Memory B cell (primary cell): ENCODE results near the gene A4GALT.
"Not testable (repeated sequence)": the region's sequence is repeated elsewhere in the genome, so short reads cannot be mapped to it uniquely, and the experiment has no call there.

Source experiments
- ATAC-seq: fragments of 150-1000 bp; cut with Tn5 transposase; 2 replicates; pipeline ENCODE4 v1.10.0; 2021; ENCODE audit warnings: low read depth, mild to moderate bottlenecking, moderate library complexity
- DNase-seq, 2 donors: peaks; one replicate each; pipeline ENCODE4 v3.0.0; 2022; ENCODE audit warnings: low spot score in 2 of 2
- H3K27ac Mint-ChIP-seq: one replicate; pipeline ENCODE4 v1.8.0; 2022; ENCODE audit warnings: mild to moderate bottlenecking, moderate library complexity, mixed read lengths
- H3K27me3 Mint-ChIP-seq: one replicate; pipeline ENCODE4 v1.8.0; 2022; ENCODE audit warnings: mixed read lengths
- H3K36me3 Mint-ChIP-seq: one replicate; pipeline ENCODE4 v1.8.0; 2022; ENCODE audit warnings: mild to moderate bottlenecking, mixed read lengths
- H3K4me1 Mint-ChIP-seq: one replicate; pipeline ENCODE4 v1.8.0; 2022; ENCODE audit warnings: mixed read lengths
- H3K4me3 Mint-ChIP-seq: one replicate; pipeline ENCODE4 v1.8.0; 2022; ENCODE audit warnings: mild to moderate bottlenecking, moderate library complexity, mixed read lengths
- H3K9me3 Mint-ChIP-seq: one replicate; pipeline ENCODE4 v1.8.0; 2022; ENCODE audit warnings: mixed read lengths

The A4GALT gene

DNA sequence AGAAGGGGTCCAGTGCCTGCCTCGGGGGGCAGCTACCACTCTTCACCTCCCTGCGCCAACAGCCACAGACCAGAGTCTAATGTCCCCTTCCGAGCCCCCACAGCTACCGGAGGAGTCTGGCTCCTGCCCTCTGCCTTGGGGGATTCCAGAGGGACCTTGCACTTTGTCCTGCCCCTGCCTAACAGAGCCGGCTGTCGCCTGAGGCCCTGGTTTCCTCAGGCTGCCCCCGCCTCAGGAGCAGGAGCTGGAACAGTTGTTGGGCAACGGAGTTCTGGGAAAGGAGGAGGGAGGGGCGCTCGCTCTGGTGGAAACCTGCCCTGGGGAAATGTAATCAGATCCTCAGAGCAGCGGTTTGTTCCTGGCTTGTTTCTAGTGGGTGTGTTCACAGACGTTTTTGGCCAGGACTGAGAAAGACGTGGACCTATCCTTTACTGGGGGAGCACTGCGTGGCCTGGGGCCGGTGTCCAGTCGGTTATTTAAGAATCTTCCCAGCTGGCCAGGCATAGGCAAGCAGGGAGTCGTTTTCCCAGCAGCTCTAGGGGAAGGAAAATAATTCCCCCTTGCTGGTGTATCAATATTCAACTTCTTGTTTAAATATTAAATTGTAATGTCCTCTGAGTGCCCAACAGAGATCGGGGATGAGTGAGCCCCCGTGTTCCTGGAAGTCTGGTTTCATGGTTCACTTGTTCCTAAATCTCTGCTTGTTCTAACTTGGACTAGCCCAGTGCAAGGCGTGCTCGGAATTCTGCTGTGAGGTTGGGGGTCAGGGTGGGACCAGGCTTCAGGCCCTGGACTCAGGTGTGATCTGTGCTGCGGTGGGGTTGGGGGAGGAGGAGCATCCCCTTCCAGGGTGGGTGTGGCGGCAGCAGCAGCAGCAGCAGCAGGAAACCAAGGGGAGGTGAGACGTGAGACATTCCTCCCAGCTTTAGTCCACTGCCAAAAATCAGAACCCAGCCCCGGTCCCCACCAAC, 32.1 kb downstream of the A4GALT start:
- ATAC-seq = no peak
- no peak for DNase-seq
- Mint-ChIP-seq H3K9me3 (no peaks in the 10 kb centered on the region), H3K4me3 (no peak overlapping the region), H3K4me1 (peaks cover 15% of the 10 kb centered on the region), H3K36me3 (no peaks in the 10 kb centered on the region), H3K27ac (no peak overlapping the region), H3K27me3 (no peaks in the 10 kb centered on the region)

DNA sequence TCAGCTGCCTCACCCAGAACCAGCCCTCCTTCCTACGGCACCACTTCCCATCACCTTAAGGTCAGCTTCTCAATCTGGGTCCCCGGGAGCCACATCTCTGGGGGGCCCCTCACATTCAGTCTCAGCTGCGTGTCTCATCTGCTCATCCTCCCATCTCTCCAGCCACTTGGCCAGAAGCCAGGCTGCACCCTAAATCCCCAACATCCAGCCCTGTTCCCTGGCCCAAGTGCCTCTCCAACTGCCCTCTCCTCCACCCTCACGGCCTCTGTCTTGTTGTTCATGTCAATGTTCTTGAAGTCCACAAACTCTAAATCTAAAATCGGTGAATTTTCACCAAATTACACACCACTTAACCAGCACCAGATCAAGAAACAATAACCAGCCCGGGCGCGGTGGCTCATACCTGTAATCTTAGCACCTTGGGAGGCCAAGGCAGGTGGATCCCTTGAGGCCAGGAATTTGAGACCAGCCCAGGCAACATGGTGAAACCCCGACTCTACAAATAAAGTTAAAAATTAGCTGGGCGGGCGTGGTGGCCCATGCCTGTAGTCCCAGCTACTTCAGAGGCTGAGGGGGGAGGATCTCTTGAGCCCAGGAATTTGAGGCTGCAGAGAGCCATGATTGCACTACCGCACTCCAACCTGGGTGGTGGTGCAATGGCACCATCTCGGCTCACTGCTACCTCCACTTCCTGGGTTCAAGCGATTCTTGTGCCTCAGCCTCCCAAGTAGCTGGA, 33.7 kb downstream of the A4GALT start:
- H3K27me3 Mint-ChIP-seq = no peaks in the 10 kb centered on the region
- peaks cover 9% of the 10 kb centered on the region for H3K4me1 Mint-ChIP-seq
- no peak overlapping the region for H3K4me3 Mint-ChIP-seq
- ATAC-seq (no peak), DNase-seq (no peak)
- H3K27ac Mint-ChIP-seq = no peak overlapping the region
- no peaks in the 10 kb centered on the region for H3K9me3 Mint-ChIP-seq
- no peaks in the 10 kb centered on the region for H3K36me3 Mint-ChIP-seq

DNA sequence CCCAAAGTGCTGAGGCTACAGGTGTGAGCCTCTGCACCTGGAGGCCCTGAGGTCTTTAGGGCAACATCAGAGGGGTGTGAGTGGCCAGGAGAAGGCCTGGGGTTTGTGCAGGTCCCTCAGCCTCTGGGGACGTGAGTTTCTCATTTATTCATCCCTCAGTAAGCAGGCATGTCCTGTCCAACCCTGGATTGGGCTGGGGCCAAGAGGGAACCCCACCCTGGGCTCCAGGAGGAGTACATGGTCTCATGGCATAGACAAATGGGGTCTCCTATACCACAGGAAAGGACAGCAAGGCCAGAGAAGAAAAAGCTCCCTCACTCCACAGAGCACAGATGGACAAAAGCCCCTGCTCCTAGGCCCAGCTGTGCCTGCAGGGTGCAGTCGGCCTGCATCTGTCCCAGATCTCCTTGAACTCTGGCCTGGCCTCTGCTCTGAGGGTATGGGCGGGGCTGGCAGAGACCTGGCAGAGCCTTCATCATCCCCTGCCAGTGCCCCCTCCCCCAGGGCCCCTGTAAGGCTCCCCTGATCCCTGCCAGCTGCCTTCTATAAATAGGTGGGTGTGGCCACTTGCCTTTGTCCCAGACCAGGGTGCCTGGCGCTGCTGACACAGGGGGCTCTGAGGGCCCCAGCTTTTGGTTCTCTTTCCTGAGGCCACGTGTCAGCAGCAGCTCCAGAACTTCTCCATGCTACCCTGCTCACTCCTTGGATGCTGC, 34.6 kb downstream of the A4GALT start:
- Mint-ChIP-seq H3K4me1 (peaks cover 5% of the 10 kb centered on the region), H3K36me3 (no peaks in the 10 kb centered on the region), H3K9me3 (no peaks in the 10 kb centered on the region), H3K27me3 (no peaks in the 10 kb centered on the region), H3K27ac (no peak overlapping the region), H3K4me3 (no peak overlapping the region)
- ATAC-seq = no peak
- no peak for DNase-seq

DNA sequence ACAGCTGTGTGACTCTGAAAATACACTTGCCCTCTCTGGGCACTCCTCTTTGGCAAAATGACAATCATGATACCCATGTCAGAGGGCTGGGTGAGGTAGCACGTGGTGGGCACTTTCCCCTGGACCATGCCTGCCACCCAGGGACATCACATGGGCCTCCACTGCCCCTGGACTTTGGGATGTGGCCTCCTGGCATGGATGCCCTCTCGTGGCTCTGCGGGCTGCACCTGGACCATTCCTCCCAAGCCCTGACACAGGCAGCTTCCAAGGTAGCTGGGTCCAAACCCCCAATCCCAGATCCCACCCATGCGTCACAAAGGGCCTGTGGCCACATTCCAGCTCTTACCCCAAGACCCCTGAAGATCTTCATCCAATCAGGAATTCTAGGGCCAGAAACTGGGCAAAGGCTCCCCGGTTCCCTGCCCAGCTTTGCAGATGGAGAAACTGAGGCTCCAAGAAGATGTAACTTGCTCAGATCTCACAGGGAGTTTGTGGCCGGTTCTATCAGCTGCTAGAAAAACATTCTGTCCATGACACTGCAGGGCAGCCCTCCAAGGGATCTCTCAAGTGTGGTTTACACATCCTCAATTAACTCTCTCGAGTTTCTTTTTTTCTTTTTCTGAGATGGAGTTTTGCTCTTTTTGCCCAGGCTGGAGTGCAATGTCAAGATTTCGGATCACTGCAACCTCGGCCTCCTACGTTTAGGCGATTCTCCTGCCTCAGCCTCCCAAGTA, 36.0 kb downstream of the A4GALT start:
- H3K27ac Mint-ChIP-seq = no peak overlapping the region
- ATAC-seq (no peak), DNase-seq (no peak)
- no peak overlapping the region for H3K4me3 Mint-ChIP-seq
- no peaks in the 10 kb centered on the region for H3K36me3 Mint-ChIP-seq
- H3K27me3 Mint-ChIP-seq = no peaks in the 10 kb centered on the region
- H3K9me3 Mint-ChIP-seq = peaks cover 2% of the 10 kb centered on the region
- peaks cover 5% of the 10 kb centered on the region for H3K4me1 Mint-ChIP-seq

DNA sequence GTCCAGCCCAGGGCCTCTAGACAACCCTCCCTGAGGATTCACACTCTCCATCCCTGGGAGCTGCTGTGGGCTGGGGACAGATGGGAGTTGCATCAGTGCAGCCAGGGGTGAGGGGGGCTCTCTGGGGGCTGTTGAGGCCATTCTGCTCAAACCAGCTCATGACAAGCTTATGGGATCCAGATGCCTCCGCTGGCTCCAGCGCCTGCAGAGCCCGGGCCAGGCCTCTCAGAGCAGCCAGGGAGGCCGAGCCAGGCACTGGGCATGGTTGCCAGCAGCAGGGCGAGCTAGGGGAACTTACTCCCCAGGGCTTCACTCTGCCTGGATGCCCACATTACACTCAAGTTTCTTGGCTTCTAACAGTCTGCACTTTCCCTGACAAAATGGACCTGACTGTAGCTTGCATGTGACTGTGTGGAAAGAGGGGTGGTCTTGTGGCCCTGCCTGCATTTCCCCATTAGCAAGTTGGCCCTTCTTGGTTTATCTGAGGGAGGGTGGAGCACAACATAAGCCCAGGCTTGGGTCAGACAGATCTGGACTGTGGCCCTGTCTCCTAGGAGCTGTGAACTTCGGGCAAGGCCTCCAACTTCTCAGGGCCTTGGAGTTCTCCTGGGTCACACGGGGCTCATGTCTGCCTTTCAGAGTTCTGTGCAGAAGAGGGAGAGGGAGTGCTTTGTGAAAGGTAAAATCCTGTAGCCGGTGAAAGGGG, 36.9 kb downstream of the A4GALT start:
- ATAC-seq (no peak), DNase-seq (no peak)
- no peak overlapping the region for H3K27ac Mint-ChIP-seq
- H3K4me3 Mint-ChIP-seq = no peak overlapping the region
- peaks cover 5% of the 10 kb centered on the region for H3K4me1 Mint-ChIP-seq
- no peaks in the 10 kb centered on the region for H3K27me3 Mint-ChIP-seq
- peaks cover 6% of the 10 kb centered on the region for H3K9me3 Mint-ChIP-seq
- peaks cover 2% of the 10 kb centered on the region for H3K36me3 Mint-ChIP-seq

DNA sequence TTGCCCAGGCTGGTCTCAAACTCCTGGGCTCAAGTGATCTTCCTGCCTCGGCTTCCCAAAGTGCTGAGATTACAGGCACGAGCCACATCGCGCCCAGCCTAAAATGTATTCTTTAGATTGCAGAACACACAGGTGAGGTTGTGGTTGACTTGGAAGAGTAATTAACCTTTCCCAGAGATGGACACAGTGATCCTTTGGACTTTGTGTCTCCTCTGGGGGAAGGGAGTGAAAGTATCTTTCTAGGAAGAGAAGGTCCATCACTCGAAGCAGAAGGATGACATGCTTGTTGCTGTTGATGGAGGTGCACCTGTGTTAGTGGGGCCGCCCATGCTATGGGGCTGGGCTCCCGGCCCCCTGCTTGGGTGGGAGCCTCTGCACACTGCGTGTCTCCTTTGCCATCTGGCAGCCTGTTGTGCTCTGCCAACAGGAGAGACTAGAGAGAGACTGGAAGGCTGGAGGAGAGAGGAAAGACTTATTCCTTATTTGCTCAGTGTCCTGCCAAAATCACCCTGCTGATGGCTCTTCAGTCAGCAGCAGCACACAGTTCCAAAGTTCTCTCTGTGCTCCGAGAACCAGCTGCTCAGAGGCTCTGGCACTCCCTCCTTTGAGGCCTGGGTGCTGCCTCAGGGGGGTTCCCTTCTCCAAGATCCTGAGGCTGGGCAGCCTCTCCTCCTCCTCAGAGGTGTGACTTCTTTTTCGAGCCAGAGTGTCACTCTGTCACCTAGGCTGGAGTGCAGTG, 38.4 kb downstream of the A4GALT start:
- peaks cover 5% of the 10 kb centered on the region for H3K4me1 Mint-ChIP-seq
- H3K27ac Mint-ChIP-seq = no peak overlapping the region
- peaks cover 11% of the 10 kb centered on the region for H3K9me3 Mint-ChIP-seq

DNA sequence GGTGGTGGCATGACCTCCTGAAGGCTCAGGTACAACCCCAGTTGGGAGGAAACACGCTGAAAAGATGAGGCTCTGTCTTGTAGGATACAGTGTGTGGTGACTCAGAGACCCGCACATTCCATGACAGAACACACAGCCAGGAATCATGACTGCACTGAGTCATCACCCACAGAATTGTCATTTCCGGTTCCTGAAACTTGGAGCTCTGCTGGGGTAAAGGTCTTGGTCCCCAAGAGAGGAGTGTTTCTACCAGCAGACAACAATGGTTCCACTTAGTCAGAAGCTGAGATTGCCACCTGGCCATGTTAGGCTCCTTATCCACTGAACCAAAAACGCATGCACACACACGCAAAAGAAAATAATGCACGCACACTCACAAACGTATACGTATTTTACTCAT, 40.0 kb downstream of the A4GALT start:
- H3K27me3 Mint-ChIP-seq = no peaks in the 10 kb centered on the region
- no peak for ATAC-seq
- DNase-seq = no peak

More for the DNA sequence above, 38.4 kb downstream of the A4GALT start:
- no peak for ATAC-seq
- Mint-ChIP-seq H3K4me3 (no peak overlapping the region), H3K36me3 (peaks cover 7% of the 10 kb centered on the region), H3K27me3 (no peaks in the 10 kb centered on the region)
- DNase-seq = no peak

DNA sequence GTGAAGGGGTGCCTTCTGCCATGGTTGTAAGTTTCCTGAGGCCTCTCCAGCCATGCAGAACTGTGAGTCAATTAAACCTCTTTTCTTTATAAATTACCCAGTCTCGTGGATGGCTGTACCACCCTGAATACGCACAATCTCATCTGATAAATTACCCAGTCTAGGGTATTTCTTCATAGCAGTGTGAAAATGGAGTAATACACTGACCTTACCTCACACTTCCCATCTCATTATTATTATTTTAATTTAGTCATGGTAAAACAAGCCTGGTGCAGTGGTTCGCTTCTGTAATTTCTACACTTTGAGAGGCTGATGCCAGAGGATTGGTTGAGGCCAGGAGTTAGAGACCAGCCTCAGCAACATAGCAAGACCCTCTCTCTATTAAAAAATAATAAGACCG, 41.0 kb downstream of the A4GALT start:
- Mint-ChIP-seq H3K4me3 (no peak overlapping the region), H3K27me3 (no peaks in the 10 kb centered on the region), H3K27ac (no peak overlapping the region)

More for the DNA sequence above, 40.0 kb downstream of the A4GALT start:
- no peak overlapping the region for H3K4me3 Mint-ChIP-seq
- peaks cover 11% of the 10 kb centered on the region for H3K9me3 Mint-ChIP-seq
- H3K36me3 Mint-ChIP-seq = peaks cover 7% of the 10 kb centered on the region
- no peak overlapping the region for H3K27ac Mint-ChIP-seq
- no peaks in the 10 kb centered on the region for H3K4me1 Mint-ChIP-seq

DNA sequence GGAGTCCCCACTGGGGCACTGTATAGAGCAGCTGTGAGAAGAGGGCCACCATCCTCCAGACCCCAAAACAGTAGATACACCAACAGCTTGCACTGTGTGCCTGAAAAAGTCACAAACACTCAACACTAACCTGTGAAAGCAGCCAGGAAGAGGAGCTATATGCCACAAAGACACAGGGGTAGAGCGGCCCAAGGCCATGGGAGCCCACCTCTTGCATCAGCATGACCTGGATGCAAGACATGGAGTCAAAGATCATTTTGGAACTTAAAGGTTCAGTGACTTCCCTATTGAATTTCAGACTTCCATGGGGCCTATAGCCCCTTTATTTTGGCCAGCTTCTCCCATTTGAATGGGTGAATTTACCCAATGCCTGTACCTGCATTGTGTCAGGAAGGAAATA, 41.8 kb downstream of the A4GALT start:
- no peak overlapping the region for H3K4me3 Mint-ChIP-seq
- H3K9me3 Mint-ChIP-seq = peaks cover 11% of the 10 kb centered on the region
- H3K36me3 Mint-ChIP-seq = peaks cover 7% of the 10 kb centered on the region
- H3K27ac Mint-ChIP-seq = no peak overlapping the region
- H3K4me1 Mint-ChIP-seq = no peaks in the 10 kb centered on the region
- no peaks in the 10 kb centered on the region for H3K27me3 Mint-ChIP-seq
- ATAC-seq = no peak
- no peak for DNase-seq

More for the DNA sequence above, 41.0 kb downstream of the A4GALT start:
- DNase-seq (no peak), ATAC-seq (no peak)
- H3K4me1 Mint-ChIP-seq = no peaks in the 10 kb centered on the region
- H3K9me3 Mint-ChIP-seq = peaks cover 11% of the 10 kb centered on the region
- H3K36me3 Mint-ChIP-seq = peaks cover 7% of the 10 kb centered on the region

DNA sequence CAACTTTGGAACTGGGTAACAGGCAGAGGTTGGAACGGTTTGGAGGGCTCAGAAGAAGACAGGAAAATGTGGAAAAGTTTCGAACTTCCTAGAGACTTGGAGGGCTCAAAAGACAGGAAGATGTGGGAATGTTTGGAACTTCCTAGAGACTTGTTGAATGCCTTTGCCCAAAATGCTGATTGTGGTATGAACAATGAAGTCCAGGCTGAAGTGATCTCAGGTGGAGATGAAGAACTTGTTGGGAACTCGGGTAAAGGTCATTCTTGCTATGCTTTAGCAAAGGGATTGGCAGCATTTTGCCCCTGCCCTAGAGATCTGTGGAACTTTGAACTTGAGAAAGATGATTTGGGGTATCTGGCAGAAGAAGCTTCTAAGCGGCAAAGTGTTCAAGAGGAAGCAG, 42.7 kb downstream of the A4GALT start:
- H3K27ac Mint-ChIP-seq, H3K4me1 Mint-ChIP-seq, ATAC-seq, H3K27me3 Mint-ChIP-seq, H3K36me3 Mint-ChIP-seq, H3K4me3 Mint-ChIP-seq, DNase-seq: not testable (repeated sequence)
- peaks cover 11% of the 10 kb centered on the region for H3K9me3 Mint-ChIP-seq

DNA sequence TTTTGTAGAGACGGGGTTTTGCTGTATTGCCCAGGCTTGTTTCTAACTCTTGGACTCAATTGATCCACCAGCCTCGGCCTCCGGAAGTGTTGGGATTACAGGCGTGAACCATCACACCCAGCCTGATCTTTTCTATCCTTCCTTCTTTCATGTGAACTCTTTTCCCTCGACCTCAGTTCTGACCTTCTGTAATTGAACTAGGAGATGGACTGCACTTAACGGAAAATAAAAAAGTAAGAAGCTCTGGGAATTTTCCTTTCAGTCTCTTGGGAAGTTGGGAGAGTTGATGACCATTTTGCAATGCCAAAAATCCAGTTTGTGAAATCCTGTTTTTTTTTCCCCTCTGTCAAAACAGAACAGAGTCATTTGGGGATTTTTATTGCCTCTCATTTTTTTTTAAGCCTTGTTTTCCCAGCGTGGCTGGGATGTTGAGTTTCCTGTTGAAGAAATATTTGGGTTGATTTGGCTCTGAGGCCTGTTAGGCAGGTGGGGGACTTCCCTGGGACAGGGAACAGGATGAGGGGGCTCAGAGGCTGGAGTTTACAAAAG, 44.5 kb downstream of the A4GALT start:
- no peaks in the 10 kb centered on the region for H3K27me3 Mint-ChIP-seq
- DNase-seq = no peak

DNA sequence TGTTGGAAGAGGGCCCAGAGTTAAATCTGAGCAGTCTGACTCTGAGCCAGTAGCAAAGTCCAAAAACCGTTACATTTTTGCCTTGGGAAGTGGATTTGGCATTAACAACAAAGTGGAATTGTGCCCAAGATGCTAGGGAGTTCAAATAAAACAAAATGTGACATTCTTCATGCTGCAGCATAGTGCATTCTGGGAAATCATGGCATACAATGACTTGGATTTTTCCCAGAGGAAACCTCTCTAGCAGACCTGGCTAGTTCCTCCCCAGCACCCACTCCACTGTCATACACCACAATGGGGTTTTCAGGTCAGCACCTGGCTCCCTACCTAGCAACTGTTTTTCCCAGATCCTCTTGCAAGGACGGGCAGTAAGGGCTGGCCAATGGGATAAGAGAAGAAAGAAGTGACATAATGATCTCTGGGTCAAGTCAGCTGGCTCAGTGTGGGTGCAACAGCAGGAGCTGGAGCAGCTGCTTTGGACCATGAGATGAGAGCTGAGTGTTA, 46.7 kb downstream of the A4GALT start:
- no peak overlapping the region for H3K4me3 Mint-ChIP-seq
- H3K36me3 Mint-ChIP-seq = peaks cover 5% of the 10 kb centered on the region
- no peaks in the 10 kb centered on the region for H3K27me3 Mint-ChIP-seq
- H3K27ac Mint-ChIP-seq = no peak overlapping the region
- peaks cover 5% of the 10 kb centered on the region for H3K9me3 Mint-ChIP-seq
- DNase-seq = no peak
- H3K4me1 Mint-ChIP-seq = peaks cover 22% of the 10 kb centered on the region
- no peak for ATAC-seq

More for the DNA sequence above, 44.5 kb downstream of the A4GALT start:
- Mint-ChIP-seq H3K4me1 (peaks cover 14% of the 10 kb centered on the region), H3K9me3 (peaks cover 11% of the 10 kb centered on the region), H3K36me3 (peaks cover 7% of the 10 kb centered on the region), H3K27ac (no peak overlapping the region), H3K4me3 (no peak overlapping the region)
- ATAC-seq = no peak
